HepG2 (cell line): ENCODE results near the gene FNDC10. TPM values are rescaled to one million over a fixed set of nuclear protein-coding genes. Genes with fewer than 3 reads are reported as not detected.

Source experiments
- KLF9 ChIP-seq: IDR thresholded peaks from 2 replicates; pipeline ENCODE4 v1.6.1; 2016; ENCODE audit warnings: low read depth
- MBNL3 ChIP-seq: fragments of 250-450 bp; sonication (Bioruptor Pico); conservative IDR thresholded peaks from 2 replicates; pipeline ENCODE4 v1.8.0; 2022; ENCODE audit warnings: mild to moderate bottlenecking, inconsistent platforms
- RELA ChIP-seq: sonication (generic); formaldehyde crosslinking; IDR thresholded peaks from 2 replicates; pipeline ENCODE4 v1.4.0; 2020; ENCODE audit warnings: missing genetic modification reagents
- TEAD3 ChIP-seq: optimal IDR thresholded peaks from 2 replicates; pipeline ENCODE3; 2016; ENCODE audit warnings: borderline replicate concordance
- TMF1 ChIP-seq: sonication (generic); formaldehyde crosslinking; IDR thresholded peaks from 2 replicates; pipeline ENCODE4 v1.8.1; 2022; ENCODE audit warnings: low read depth, missing genetic modification reagents
- ZIK1 ChIP-seq: sonication (generic); formaldehyde crosslinking; IDR thresholded peaks from 2 replicates; pipeline ENCODE4 v1.5.0; 2020; ENCODE audit warnings: mild to moderate bottlenecking, low read depth, missing genetic modification reagents, borderline replicate concordance
- ZNF224 ChIP-seq: sonication (generic); formaldehyde crosslinking; IDR thresholded peaks from 2 replicates; pipeline ENCODE4 v1.5.0; 2020; ENCODE audit warnings: mild to moderate bottlenecking, missing genetic modification reagents
- ZNF256 ChIP-seq: sonication (generic); formaldehyde crosslinking; conservative IDR thresholded peaks from 2 replicates; pipeline ENCODE4 v1.4.0; 2020; ENCODE audit warnings: missing genetic modification reagents
- ZNF550 ChIP-seq: sonication (generic); formaldehyde crosslinking; IDR thresholded peaks from 2 replicates; pipeline ENCODE4 v1.4.0; 2020; ENCODE audit warnings: mild to moderate bottlenecking, missing genetic modification reagents, borderline replicate concordance
- ZNF569 ChIP-seq: sonication (generic); formaldehyde crosslinking; IDR thresholded peaks from 2 replicates; pipeline ENCODE4 v1.5.0; 2020; ENCODE audit warnings: mild to moderate bottlenecking, missing genetic modification reagents, moderate library complexity, borderline replicate concordance
- ZNF780A ChIP-seq: sonication (generic); formaldehyde crosslinking; IDR thresholded peaks from 2 replicates; pipeline ENCODE4 v1.8.0; 2022; ENCODE audit warnings: mild to moderate bottlenecking, missing genetic modification reagents, moderate library complexity
- ZNF782 ChIP-seq: sonication (generic); formaldehyde crosslinking; IDR thresholded peaks from 2 replicates; pipeline ENCODE4 v1.4.0; 2020; ENCODE audit warnings: missing genetic modification reagents, mild to moderate bottlenecking, borderline replicate concordance
- ZNF850 ChIP-seq: sonication (generic); formaldehyde crosslinking; conservative IDR thresholded peaks from 2 replicates; pipeline ENCODE4 v1.9.0; 2021; ENCODE audit warnings: mild to moderate bottlenecking, missing genetic modification reagents
- polyA plus RNA-seq, 8 experiments: library from polyadenylated mRNA; depleted of rRNA in 3 of 8; stranded (reverse) in 7 of 8; unstranded in 1 of 8; fragments of >200 nt; fragmentation: Illumina TruSeq in 4 of 8; extraction: Trizol in 4 of 8; gene quantifications; 2 replicates each; pipeline versions ENCODE4 v1.2.1 to v1.2.3, GENCODE V29; 2011 to 2016; ENCODE audit warnings: low read depth in 4 of 8, missing spikeins in 1 of 8, mixed read lengths in 1 of 8; ENCODE audit not compliant: insufficient read depth in 1 of 8
- total RNA-seq, 5 experiments: library from RNA; depleted of rRNA; stranded (reverse); fragments of >200 nt; fragmentation: Illumina TruSeq; extraction: Trizol; gene quantifications; 2 replicates each; pipeline ENCODE4 v1.2.3, GENCODE V29; 2016; ENCODE audit warnings: low read depth in 1 of 5
- TF ChIP-seq, protein P1 (sequence below): sonication (generic); formaldehyde crosslinking; IDR thresholded peaks from 2 replicates; pipeline ENCODE4 v1.4.0; 2020; ENCODE audit warnings: missing genetic modification reagents, borderline replicate concordance
- TF ChIP-seq, protein P2 (sequence below): sonication (generic); formaldehyde crosslinking; IDR thresholded peaks from 2 replicates; pipeline ENCODE4 v1.8.1; 2023; ENCODE audit warnings: mild to moderate bottlenecking, moderate library complexity, missing genetic modification reagents
- TF ChIP-seq, protein P3 (sequence below): sonication (generic); formaldehyde crosslinking; IDR thresholded peaks from 2 replicates; pipeline ENCODE4 v1.8.1; 2023; ENCODE audit warnings: mild to moderate bottlenecking, missing genetic modification reagents
- TF ChIP-seq, protein P4 (sequence below): IDR thresholded peaks from 2 replicates; pipeline ENCODE4 v1.6.1; 2016; ENCODE audit warnings: mild to moderate bottlenecking, missing biosample characterization, missing genetic modification reagents
- TF ChIP-seq, protein P5 (sequence below): sonication (generic); formaldehyde crosslinking; IDR thresholded peaks from 2 replicates; pipeline ENCODE4 v1.4.0; 2020; ENCODE audit warnings: missing genetic modification reagents, mild to moderate bottlenecking, borderline replicate concordance

Gene FNDC10
- total and polyA plus RNA-seq, 2 of the 13 experiments (the other 11 are each of a cell fraction or from before 2014, with no cell fraction given), result 2.2 to 2.5 TPM

DNA sequence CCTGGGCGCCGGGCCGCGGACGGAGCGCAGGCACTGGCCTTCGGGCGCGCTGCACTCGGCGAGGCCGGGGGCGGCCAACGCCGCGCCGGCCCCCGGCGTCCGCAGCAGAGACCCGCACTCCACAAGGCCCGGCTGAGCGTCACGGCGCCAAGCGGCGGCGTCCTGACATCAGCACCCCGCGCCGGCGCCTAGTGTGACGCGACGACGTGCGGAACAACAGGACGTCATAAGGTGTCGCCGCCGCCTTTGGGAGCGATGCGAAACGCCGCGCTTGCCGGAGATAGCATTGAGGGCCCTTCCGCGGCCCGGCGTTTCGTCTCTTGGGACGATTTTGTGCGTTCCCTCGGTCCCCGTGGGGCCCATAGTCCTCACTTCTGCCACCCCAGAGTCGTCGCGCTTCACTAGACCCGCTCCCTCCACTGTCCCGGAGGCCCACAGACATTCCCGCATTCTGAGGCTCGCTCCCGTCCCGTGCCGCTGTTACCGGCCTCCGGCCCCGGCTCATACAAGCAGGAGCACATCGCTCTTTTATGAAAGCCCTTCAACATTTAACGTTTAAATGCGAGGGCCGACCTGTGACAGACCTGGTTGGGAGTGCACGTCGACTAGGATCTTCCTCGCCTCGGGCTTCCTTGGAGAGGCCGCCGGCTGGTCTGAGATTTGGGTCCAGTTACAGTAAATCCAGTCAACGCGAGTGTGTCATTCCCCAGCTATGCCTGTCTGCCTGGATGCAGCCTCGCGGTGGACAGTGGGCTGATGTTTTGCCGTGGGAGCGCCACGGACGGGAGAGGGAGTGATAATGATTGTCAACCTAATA, 25.0 kb downstream of the FNDC10 start, which contains the start of gene SSU72 (continued):
- no peak for TF ChIP-seq ZNF256 (CRISPR knock-in tag)
- 0 out of 2 replicates have a peak, but pooled peaks have one; percentile 35 for TF ChIP-seq ZNF550 (CRISPR knock-in tag)
- no peak for TF ChIP-seq ZIK1 (CRISPR knock-in tag)
- TF ChIP-seq MBNL3 (CRISPR knock-in tag), result no peak
- TF ChIP-seq, protein P1, sequence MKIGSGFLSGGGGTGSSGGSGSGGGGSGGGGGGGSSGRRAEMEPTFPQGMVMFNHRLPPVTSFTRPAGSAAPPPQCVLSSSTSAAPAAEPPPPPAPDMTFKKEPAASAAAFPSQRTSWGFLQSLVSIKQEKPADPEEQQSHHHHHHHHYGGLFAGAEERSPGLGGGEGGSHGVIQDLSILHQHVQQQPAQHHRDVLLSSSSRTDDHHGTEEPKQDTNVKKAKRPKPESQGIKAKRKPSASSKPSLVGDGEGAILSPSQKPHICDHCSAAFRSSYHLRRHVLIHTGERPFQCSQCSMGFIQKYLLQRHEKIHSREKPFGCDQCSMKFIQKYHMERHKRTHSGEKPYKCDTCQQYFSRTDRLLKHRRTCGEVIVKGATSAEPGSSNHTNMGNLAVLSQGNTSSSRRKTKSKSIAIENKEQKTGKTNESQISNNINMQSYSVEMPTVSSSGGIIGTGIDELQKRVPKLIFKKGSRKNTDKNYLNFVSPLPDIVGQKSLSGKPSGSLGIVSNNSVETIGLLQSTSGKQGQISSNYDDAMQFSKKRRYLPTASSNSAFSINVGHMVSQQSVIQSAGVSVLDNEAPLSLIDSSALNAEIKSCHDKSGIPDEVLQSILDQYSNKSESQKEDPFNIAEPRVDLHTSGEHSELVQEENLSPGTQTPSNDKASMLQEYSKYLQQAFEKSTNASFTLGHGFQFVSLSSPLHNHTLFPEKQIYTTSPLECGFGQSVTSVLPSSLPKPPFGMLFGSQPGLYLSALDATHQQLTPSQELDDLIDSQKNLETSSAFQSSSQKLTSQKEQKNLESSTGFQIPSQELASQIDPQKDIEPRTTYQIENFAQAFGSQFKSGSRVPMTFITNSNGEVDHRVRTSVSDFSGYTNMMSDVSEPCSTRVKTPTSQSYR (CRISPR knock-in tag), result 0 out of 2 replicates have a peak, but pooled peaks have one; percentile 11
- TF ChIP-seq, protein P2, sequence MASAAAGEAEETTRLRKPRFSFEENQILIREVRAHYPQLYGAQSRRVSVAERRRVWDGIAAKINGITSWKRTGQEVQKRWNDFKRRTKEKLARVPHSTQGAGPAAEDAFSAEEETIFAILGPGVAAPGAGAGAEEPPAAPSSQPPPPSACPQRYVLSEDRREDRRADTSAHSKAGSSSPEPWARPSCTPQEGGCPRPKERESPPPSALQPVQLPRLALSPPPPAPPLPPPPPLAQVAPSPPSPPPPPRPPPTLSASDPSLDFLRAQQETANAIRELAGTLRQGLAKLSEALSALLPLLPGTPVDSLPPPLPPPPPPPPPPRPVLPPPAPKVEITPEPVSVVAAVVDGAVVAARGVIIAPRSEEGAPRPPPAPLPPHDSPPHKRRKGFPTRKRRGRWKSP (CRISPR knock-in tag), result no peak
- TF ChIP-seq TEAD3, result no peak
- no peak for TF ChIP-seq ZNF782 (CRISPR knock-in tag)
- TF ChIP-seq ZNF569 (CRISPR knock-in tag), result no peak
- TF ChIP-seq KLF9, result peak; percentile 64; the same call in 1 of the 2 replicates
- TF ChIP-seq, protein P3, sequence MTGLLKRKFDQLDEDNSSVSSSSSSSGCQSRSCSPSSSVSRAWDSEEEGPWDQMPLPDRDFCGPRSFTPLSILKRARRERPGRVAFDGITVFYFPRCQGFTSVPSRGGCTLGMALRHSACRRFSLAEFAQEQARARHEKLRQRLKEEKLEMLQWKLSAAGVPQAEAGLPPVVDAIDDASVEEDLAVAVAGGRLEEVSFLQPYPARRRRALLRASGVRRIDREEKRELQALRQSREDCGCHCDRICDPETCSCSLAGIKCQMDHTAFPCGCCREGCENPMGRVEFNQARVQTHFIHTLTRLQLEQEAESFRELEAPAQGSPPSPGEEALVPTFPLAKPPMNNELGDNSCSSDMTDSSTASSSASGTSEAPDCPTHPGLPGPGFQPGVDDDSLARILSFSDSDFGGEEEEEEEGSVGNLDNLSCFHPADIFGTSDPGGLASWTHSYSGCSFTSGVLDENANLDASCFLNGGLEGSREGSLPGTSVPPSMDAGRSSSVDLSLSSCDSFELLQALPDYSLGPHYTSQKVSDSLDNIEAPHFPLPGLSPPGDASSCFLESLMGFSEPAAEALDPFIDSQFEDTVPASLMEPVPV (CRISPR knock-in tag), result 0 out of 2 replicates have a peak, but pooled peaks have one; percentile 45
- TF ChIP-seq, protein P4, sequence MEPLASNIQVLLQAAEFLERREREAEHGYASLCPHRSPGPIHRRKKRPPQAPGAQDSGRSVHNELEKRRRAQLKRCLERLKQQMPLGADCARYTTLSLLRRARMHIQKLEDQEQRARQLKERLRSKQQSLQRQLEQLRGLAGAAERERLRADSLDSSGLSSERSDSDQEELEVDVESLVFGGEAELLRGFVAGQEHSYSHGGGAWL (CRISPR knock-in tag), result no peak; the same call in none of the 2 replicates
- TF ChIP-seq, protein P5, sequence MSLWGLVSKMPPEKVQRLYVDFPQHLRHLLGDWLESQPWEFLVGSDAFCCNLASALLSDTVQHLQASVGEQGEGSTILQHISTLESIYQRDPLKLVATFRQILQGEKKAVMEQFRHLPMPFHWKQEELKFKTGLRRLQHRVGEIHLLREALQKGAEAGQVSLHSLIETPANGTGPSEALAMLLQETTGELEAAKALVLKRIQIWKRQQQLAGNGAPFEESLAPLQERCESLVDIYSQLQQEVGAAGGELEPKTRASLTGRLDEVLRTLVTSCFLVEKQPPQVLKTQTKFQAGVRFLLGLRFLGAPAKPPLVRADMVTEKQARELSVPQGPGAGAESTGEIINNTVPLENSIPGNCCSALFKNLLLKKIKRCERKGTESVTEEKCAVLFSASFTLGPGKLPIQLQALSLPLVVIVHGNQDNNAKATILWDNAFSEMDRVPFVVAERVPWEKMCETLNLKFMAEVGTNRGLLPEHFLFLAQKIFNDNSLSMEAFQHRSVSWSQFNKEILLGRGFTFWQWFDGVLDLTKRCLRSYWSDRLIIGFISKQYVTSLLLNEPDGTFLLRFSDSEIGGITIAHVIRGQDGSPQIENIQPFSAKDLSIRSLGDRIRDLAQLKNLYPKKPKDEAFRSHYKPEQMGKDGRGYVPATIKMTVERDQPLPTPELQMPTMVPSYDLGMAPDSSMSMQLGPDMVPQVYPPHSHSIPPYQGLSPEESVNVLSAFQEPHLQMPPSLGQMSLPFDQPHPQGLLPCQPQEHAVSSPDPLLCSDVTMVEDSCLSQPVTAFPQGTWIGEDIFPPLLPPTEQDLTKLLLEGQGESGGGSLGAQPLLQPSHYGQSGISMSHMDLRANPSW (CRISPR knock-in tag), result no peak
- peak; percentile 63; the same call in 1 of the 2 replicates for TF ChIP-seq RELA (CRISPR knock-in tag)
- no peak for TF ChIP-seq ZNF780A
- no peak for TF ChIP-seq TMF1
- TF ChIP-seq ZNF850 (CRISPR knock-in tag), result no peak
- TF ChIP-seq ZNF224 (CRISPR knock-in tag), result 0 out of 2 replicates have a peak, but pooled peaks have one; percentile 68
